ENCODE results near the gene BRD9. TPM values are rescaled to one million over a fixed set of nuclear protein-coding genes. Genes with fewer than 3 reads are reported as not detected.

BRD9 gene
- total RNA-seq, 6 donors from 2014 or later = 37.5 to 160 (median 42.3) TPM

DNA sequence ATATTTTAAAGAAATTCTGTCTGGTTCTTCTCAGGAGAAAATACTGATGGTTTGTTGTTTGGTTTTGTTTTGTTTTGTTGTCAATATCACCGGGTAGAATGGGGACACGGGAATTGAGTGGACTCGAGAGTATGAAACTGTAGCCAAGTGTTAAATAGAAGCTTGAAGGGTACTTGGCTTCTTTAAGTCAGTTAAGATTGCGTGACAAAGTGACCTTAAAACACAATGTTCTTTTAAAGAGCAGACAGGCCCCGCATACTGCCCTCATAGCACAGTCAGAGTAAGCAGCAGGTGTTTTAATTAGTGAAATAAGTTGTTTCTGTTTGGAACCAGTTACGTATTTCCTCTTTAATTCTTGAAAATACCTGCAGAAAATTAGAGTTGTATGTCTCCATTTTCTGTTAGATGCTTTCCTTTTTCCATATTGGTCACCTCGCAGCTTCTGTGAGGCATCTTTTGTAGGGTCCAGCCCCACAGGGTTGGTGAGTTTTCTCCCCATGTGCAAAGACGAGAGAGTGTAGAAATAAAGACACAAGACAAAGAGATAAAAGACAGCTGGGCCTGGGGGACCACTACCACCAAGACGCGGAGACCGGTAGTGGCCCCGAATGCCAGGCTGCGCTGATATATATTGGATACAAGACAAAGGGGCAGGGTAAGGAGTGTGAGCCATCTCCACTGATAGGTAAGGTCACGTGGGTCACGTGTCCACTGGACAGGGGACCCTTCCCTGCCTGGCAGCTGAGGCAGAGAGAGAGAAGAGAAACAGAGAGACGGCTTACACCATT lies 9.7 kb upstream of the BRD9 start:
- no peak overlapping the region for H3K4me3 ChIP-seq
- 80 to 85% methylated on average over 16 of the region's 16 CpGs for WGBS, 2 donors
- no peaks in the 10 kb centered on the region for H3K27me3 ChIP-seq
- ATAC-seq (ENCODE audit: low FRiP score in 2 of 2) (peak in 1 of 2 donors; percentile 46), DNase-seq (no peak)
- H3K9me3 ChIP-seq = no peaks in the 10 kb centered on the region
- TF ChIP-seq, protein P1, sequence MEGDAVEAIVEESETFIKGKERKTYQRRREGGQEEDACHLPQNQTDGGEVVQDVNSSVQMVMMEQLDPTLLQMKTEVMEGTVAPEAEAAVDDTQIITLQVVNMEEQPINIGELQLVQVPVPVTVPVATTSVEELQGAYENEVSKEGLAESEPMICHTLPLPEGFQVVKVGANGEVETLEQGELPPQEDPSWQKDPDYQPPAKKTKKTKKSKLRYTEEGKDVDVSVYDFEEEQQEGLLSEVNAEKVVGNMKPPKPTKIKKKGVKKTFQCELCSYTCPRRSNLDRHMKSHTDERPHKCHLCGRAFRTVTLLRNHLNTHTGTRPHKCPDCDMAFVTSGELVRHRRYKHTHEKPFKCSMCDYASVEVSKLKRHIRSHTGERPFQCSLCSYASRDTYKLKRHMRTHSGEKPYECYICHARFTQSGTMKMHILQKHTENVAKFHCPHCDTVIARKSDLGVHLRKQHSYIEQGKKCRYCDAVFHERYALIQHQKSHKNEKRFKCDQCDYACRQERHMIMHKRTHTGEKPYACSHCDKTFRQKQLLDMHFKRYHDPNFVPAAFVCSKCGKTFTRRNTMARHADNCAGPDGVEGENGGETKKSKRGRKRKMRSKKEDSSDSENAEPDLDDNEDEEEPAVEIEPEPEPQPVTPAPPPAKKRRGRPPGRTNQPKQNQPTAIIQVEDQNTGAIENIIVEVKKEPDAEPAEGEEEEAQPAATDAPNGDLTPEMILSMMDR (IDR thresholded peaks at IDR 0.05) = no peak
- no peak for TF ChIP-seq POLR2A (IDR thresholded peaks at IDR 0.05)
- TF ChIP-seq EP300 (IDR thresholded peaks at IDR 0.05) = peak in 1 of 4 donors; percentile 75
- TF ChIP-seq POLR2AphosphoS5 (IDR thresholded peaks at IDR 0.05) = no peak
- H3K36me3 ChIP-seq = no peaks in the 10 kb centered on the region
- peak overlapping the region in 1 of 4 donors; percentile 36 for H3K27ac ChIP-seq
- H3K4me1 ChIP-seq = peaks cover 0 to 8% (median 7%) of the 10 kb centered on the region in 4 donors

DNA sequence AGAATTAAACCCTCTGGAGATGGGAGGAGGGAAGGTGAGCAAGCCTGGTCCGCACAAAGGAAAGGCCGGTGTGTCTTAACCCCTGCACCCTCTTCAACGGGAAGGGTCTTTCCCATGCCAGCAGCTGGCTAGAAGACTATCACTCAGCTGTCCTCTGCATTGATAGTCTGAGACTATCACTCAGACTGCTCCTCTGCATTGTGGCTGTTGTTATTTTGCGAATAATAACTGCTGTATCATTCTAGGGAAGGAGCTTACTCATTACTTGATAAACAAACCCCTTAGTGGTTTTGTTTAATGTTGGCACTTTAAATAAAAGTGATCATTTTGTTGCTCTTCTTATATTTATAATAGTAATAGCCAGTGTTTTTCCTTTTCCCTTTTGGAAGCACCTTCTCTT lies 8.2 kb upstream of the BRD9 start:
- Histone ChIP-seq H3K27ac (no peak overlapping the region), H3K4me1 (peaks cover 0 to 8% (median 7%) of the 10 kb centered on the region in 4 donors), H3K36me3 (no peaks in the 10 kb centered on the region), H3K27me3 (no peaks in the 10 kb centered on the region), H3K4me3 (no peak overlapping the region), H3K9me3 (no peaks in the 10 kb centered on the region)
- WGBS, 2 donors = 80 to 89% methylated on average over 4 of the region's 4 CpGs
- ATAC-seq (ENCODE audit: low FRiP score in 2 of 2) (no peak), DNase-seq (no peak)
- TF ChIP-seq, protein P1 (IDR thresholded peaks at IDR 0.05) = no peak
- TF ChIP-seq POLR2A (IDR thresholded peaks at IDR 0.05) (no peak), POLR2AphosphoS5 (IDR thresholded peaks at IDR 0.05) (no peak), EP300 (IDR thresholded peaks at IDR 0.05) (no peak)

DNA sequence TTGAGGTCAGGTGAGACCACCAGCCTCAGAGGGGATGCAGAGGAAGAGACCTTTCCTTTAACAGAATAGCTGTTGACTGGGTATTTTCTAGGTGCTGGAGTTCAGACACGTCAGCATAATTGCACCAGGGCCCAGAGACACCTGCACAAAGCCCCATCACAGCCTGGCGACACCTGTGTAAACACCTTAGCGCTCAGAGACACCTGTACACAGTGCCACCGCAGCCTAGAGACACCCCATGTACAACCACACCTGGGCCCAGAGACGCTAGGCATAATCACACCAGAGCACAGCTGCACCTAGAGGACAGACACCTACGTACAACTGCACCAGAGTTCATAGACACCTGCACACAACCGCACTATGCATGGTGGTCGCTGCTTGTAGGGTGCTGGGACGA lies 1.1 kb upstream of the BRD9 start:
- H3K9me3 ChIP-seq = no peaks in the 10 kb centered on the region
- ATAC-seq (ENCODE audit: low FRiP score in 2 of 2) (no peak), DNase-seq (no peak)
- no peak overlapping the region for H3K27ac ChIP-seq
- H3K4me3 ChIP-seq = peak overlapping the region in 1 of 4 donors; percentile 86
- H3K27me3 ChIP-seq = no peaks in the 10 kb centered on the region
- TF ChIP-seq POLR2A (IDR thresholded peaks at IDR 0.05) (no peak), EP300 (IDR thresholded peaks at IDR 0.05) (no peak), POLR2AphosphoS5 (IDR thresholded peaks at IDR 0.05) (no peak)
- TF ChIP-seq, protein P1 (IDR thresholded peaks at IDR 0.05) = no peak
- H3K4me1 ChIP-seq = peaks cover 15 to 24% (median 19%) of the 10 kb centered on the region in 4 donors
- peaks cover 10 to 28% (median 15%) of the 10 kb centered on the region in 4 donors for H3K36me3 ChIP-seq
- 90 to 95% methylated on average over 5 to 9 of the region's 9 CpGs for WGBS, 2 donors

DNA sequence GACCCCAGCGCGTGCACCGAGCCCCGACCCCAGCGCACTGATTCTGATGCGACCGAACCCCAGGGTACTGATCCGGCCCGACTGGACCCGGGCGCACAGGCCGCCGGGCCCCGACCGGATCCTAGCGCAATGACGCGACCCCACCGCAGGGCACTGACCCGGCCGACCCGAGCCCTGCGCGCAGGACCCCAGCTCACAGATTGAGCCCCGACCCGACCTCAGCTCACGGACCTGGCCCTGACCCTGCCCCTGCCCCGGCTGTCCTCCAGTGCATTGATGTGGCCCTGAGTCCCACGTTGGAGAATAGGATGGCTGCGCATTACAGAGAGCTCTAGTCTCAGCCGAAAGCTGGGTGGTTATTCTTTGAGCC lies 521 bp upstream of the BRD9 start:
- Histone ChIP-seq H3K27me3 (no peaks in the 10 kb centered on the region), H3K4me1 (peaks cover 15 to 24% (median 19%) of the 10 kb centered on the region in 4 donors), H3K4me3 (peak overlapping the region; percentile 42 to 94 (median 84)), H3K9me3 (no peaks in the 10 kb centered on the region), H3K27ac (peak overlapping the region in 1 of 4 donors; percentile 87), H3K36me3 (peaks cover 10 to 34% (median 21%) of the 10 kb centered on the region in 4 donors)
- ATAC-seq (ENCODE audit: low FRiP score in 2 of 2) (no peak), DNase-seq (no peak)
- no peak for TF ChIP-seq EP300 (IDR thresholded peaks at IDR 0.05)
- TF ChIP-seq, protein P1 (IDR thresholded peaks at IDR 0.05) = no peak
- no peak for TF ChIP-seq POLR2A (IDR thresholded peaks at IDR 0.05)
- 0 to 7% methylated on average over 2 to 7 of the region's 31 CpGs for WGBS, 2 donors
